HEK293 (cell line): Measurements from ENCODE around the gene ASB16.

ENCODE experiments used
- CTCF ChIP-seq: fragments of 450-650 bp; formaldehyde crosslinking; IDR thresholded peaks from 2 replicates; pipeline ENCODE4 v1.5.1; 2016; ENCODE audit warnings: missing biosample characterization, missing genetic modification characterization
- HOXA7 ChIP-seq: sonication (generic); formaldehyde crosslinking; IDR thresholded peaks from 2 replicates; pipeline ENCODE4 v1.8.1; 2022; ENCODE audit warnings: missing genetic modification reagents, borderline replicate concordance
- REST ChIP-seq: fragments of 450-650 bp; formaldehyde crosslinking; IDR thresholded peaks from 2 replicates; pipeline ENCODE4 v1.5.1; 2016; ENCODE audit warnings: missing biosample characterization, missing genetic modification characterization
- SP2 ChIP-seq: fragments of 450-650 bp; formaldehyde crosslinking; IDR thresholded peaks from 2 replicates; pipeline ENCODE4 v1.5.1; 2016; ENCODE audit warnings: missing biosample characterization, missing genetic modification characterization
- ZNF239 ChIP-seq: fragments of 450-650 bp; formaldehyde crosslinking; IDR thresholded peaks from 2 replicates; pipeline ENCODE4 v1.5.1; 2016; ENCODE audit warnings: missing biosample characterization, missing genetic modification characterization
- ZNF76 ChIP-seq: fragments of 450-650 bp; formaldehyde crosslinking; IDR thresholded peaks from 2 replicates; pipeline ENCODE4; 2016; ENCODE audit warnings: low read depth, missing biosample characterization, missing genetic modification characterization, borderline replicate concordance

- TF ChIP-seq ZNF239 (tag by site-specific recombination), result no peak
- TF ChIP-seq REST (tag by site-specific recombination), result no peak
- TF ChIP-seq HOXA7 (CRISPR knock-in tag), result no peak
- no peak for TF ChIP-seq SP2
- TF ChIP-seq CTCF, result no peak
- TF ChIP-seq ZNF76 (tag by site-specific recombination), result no peak
These were observed 49.2 kb downstream of the ASB16 start, which contains the start of gene UBTF for GRCh38 chr17:44219616-44220212.
